Inflammatory macrophage treated with lipopolysaccharide for 4 hours (primary cell): Measurements from ENCODE around the gene LAMB1.

ENCODE experiments used
- DNase-seq: peaks from one replicate; pipeline ENCODE4 v3.0.0-alpha.2; 2020

LAMB1 gene

GRCh38 chr7:108016841-108017775 lies 14.1 kb upstream of the LAMB1 start:
- DNase-seq: no peak

- no peak for DNase-seq
Measured at GRCh38 chr7:108015740-108016139, 12.8 kb upstream of the LAMB1 start.

GRCh38 chr7:108014747-108015682 lies 12.1 kb upstream of the LAMB1 start:
- DNase-seq: no peak

DNA sequence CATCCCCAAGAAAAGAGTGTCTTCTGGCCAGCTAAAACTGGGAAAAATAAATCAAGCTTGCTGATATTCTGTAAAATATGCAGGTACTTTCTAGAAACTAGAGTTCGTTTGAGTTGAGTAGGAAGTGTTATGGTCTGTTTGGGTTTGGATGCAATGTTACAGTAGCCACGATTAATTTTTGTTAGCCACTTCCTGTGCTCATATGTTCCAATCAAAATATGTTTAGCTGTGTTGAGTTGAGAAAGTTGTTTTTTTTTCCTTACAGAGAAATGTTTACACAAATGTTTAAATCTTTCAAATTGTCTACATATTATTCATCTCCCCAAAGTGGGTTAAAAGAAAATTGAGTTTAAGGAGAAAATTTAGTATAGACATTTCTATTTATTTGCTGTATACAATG lies 11.3 kb upstream of the LAMB1 start:
- no peak for DNase-seq

- DNase-seq: peak; percentile 55
Measured at GRCh38 chr7:108012499-108013430, 9.8 kb upstream of the LAMB1 start.

DNA sequence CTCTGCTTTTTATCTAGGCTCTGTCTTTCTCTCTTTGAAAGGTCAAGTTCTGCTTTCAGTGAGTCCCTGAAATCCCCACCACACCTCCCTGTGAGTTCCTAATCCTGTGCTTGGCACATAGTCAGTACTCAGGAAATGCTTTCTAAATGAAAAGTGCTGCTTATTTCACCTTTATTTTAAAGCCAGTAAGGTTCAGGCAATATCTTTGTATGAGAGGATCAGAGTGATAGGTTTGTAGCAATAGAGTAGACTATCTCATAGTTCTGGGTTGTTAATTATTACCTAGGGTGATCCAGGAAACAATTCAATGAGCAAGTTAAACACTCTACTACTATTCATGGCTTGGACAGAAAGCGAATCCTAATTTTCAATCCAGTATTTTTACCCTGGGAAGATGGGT lies 7.4 kb upstream of the LAMB1 start:
- peak; percentile 39 for DNase-seq

DNA sequence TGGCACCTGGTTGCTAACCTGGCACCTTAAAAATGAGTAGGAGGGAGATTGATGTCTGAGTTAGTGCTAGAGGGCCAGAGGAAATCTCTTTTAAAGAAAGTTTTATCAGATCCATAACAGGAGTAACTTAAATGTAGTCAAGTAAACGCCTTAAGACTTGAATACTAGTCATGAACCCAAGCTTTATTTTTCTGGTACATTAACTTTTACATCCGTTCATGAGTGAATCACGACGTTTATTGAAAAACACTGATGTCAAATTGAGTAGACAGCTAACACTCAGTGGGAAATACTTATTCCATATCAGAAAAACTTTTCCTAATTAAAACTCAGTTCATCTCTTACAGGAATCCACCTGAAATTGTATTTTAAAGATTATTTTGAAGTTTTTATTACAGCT lies 6.9 kb upstream of the LAMB1 start:
- no peak for DNase-seq

GRCh38 chr7:108008827-108009226 lies 5.9 kb upstream of the LAMB1 start:
- no peak for DNase-seq

- no peak for DNase-seq
Measured at GRCh38 chr7:108008240-108008639, 5.3 kb upstream of the LAMB1 start.

- no peak for DNase-seq
Measured at GRCh38 chr7:108007762-108008161, 4.8 kb upstream of the LAMB1 start.

DNA sequence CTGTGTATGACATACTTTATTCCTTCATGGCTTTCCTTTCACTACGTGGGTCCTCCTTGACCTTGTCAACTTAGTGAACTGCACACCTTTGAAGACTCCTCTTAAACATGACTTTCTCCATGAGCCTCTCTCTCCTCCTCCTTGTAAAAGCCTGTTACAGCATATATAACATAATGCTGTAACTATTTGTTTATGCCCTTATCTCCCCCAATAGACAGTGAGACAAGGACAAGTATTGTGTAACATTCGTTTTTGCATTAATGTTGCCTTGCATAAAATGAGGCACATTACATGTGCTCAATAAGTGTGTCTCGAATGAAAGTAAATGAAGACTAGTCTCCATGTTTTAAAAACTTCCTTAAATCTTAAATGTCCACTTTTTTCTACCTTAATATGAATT lies 4.3 kb upstream of the LAMB1 start:
- DNase-seq: no peak

DNA sequence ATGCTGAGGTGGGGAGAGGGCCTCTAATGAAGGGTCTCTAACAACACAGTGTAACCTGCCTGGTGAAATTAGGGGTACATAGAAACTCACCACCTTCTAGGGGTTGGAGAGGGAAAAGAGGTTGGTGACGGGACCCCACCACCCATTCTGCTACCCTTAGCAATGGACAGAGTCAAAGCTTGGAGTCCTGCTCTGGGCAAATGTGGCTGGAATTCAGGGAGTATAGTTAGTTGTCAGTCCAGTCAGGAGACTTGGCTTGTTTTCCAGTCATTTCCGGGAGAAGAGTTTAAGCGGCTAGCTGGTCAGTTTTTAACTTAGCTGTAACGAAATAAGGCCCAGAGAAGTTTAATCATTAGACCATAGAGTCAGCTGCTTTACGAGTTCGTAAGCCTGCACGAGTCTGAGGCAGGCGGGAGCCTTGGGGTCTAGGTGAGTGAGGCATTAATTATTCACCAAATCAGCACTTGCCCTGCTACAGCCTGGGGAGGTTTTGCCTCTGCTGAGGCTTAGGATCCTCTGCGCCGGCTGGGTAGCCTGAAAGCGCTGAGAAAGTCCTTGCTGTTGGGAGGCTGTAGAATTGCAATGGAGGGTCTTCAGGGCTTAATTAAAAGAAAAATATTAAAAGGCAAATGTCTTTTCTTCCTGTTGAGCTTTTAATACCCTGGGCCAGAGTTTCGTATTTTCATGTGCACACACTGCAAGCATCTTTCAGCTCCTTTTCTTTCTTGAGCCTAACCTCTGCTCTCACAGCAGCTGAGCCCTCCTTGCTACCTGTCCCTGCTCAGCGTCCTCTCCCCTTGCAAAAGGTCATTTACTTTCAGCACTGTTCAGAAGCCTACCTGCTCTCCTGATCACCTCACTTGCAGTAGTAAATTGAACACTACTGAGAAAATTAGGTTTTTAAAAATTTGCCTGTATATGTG lies 1.5 kb upstream of the LAMB1 start:
- DNase-seq: no peak

DNA sequence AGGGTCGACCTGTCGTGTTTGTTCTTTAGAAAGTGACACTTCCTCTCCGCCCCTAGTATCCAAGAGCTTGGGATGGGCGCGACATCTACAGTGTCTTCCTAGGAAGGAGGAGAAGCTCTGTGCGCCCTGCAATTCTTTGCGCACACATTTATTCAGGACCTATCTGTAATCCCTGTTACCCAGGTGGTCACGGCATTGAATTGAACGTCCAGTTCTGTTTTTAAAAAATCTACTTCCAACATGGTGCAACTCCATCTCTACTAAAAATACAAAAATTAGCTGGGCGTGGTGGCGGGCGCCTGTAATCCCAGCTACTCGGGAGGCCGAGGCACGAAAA lies 606 bp upstream of the LAMB1 start:
- DNase-seq: no peak

DNA sequence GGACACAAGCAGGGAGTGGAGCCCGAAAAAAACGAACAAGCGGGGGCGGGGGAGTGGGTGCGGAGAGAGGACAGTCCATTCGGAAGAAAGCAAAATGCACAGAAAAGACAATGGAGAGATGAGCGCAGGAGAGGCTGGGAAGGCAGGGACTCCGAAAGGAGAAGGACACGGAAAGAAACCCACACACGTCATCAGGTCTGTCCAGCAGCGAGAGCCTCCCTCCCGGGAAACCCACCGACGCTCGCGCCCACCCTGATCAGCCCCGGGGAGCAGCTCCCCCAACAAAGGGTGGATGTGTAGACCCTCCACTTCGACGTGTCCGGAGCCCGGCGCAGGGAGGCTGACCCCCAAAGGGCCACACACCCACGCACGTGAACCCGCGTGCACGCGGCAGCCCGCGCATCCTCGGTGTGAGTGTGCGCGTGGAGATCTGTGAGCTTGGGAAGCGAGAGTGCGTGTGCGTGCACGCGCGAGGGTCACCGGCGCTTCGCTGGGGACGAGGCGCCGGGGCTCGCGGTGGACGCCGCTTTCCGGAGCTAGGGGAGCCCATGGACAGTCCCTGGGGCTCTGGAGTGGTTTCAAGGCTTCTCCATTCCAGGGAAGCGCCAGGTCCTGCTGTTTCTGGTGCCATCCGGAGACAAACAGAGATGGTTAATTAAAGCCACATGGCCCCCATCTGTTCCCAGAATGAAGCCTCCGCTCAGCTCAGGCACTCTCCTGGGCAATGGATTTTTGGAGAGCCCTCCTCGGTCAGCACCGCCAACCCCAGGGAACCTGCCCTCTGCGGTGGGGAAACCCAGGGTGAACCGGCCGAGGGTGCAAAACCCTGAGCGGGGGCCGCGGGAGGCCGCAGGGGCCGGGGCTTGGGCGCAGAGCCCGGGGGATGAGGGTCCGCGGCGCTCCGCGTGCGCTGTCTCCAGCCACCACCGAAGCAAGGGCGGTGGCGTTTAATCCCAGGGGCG lies 916 bp downstream of the LAMB1 start:
- DNase-seq: no peak

DNA sequence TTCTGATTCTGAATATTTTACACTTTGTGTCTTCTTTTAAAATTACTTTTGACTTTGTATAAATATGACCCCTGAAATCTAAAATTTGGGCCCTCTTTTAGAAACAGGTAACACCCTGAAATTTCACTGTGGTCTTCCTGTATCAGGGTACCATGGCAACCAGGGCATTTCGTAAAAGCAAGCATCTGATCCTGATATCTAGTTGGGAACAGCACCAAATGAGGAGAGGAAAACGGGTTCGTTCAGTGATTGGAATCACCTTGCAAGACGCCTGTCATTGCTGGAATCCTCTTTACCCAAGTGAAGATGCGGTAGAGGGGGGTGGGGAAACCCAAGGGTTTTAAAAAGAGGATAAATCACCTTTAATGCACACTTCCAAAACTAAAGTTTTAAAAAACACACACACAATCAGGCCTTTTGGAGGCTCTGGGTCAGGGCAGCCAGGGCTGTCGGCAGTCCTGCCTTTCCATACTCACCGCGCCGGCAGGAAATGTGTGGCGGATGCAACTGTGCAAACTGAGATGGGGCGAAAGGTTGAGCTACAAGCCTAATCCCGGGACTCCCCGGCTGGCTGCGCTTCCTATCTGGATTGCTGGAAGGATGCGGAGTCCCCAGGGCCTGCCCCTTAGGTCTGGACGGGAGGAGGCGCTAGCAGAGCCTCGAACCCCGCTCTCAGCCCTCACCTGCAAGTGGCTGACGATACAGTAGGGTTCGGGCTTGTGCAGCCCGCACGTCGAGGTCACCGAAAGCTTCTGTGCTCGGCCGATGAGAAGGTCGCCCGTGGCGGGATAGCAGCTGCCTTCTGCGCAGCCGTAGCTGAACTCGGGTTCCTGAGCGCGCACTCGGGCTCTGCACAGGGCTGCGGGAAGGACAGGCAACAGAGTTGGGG lies 1.8 kb downstream of the LAMB1 start:
- no peak for DNase-seq

DNA sequence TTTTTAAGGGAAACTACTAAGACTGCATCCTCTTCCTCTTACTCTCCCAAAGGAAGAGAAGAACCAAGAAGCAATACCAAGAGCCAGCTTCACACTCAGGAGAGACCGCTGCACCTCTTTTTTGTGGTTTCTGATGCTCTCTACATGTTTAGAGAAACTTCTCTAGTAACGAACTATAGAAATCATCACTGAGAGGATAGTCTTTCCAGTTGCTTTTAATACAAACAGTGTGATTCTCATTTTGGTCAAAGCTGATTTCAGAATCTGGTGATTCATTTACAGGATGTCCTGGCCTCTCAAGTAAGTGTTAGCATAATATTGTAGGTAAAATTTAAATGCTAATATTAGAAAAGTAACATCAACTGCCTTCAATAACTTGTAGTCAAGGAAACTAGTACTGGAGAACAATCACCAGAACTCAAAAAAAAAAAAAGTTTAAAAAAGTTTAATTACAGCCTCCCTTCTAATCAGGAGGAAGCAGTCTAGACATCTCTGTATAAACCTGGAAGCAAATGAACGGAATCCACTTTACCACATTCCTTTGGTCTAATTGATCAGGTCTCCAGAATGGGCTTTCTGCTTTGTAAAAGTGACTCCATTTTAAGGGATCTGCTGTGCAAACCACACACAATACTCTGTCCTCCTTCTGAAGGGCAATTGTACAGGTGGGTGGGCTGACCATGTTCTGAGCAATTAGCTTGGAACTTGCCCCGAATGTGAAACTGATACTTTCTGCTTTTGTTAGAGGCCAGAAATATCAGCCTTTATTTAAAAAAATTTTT lies 3.0 kb downstream of the LAMB1 start:
- no peak for DNase-seq

- DNase-seq: no peak
Measured at GRCh38 chr7:107998660-107999480, 4.1 kb downstream of the LAMB1 start.

- DNase-seq: no peak
Measured at GRCh38 chr7:107998150-107998549, 4.8 kb downstream of the LAMB1 start.
